ENCODE measurements around the gene VAV2.

GRCh38 chr9:133961226-133962165 lies 30.6 kb downstream of the VAV2 start:
- TF ChIP-seq POLR2A (IDR thresholded peaks at IDR 0.05) (no peak), CTCF (IDR thresholded peaks at IDR 0.05) (no peak)

Measured in uterus (tissue), 2 donors.